Gastroesophageal sphincter (tissue), 4 donors: Measurements from ENCODE around the gene CD40. TPM values are rescaled to one million over a fixed set of nuclear protein-coding genes. Genes with fewer than 3 reads are reported as not detected.
"Not testable (repeated sequence)": the region's sequence is repeated elsewhere in the genome, so short reads cannot be mapped to it uniquely, and the experiment has no call there.

Source experiments
- ATAC-seq: fragments of 150-250 bp; one replicate; pipeline ENCODE4 v1.9.1; 2016; ENCODE audit warnings: mild to moderate bottlenecking, moderate library complexity
- H3K27ac ChIP-seq, 4 donors: fragments of 200-600 bp; sonication (generic) in 3 of 4; 1 replicate in 3 of 4; 2 replicates in 1 of 4; pipeline ENCODE4 v1.5.1; 2016 to 2019
- H3K27me3 ChIP-seq: fragments of 200-600 bp; sonication (generic); one replicate; pipeline ENCODE4 v1.5.1; 2019
- H3K36me3 ChIP-seq, 2 donors: fragments of 200-600 bp; sonication (generic); one replicate each; pipeline ENCODE4 v1.5.1; 2019; ENCODE audit warnings: control low read depth in 1 of 2
- H3K4me1 ChIP-seq, 3 donors: fragments of 200-600 bp; sonication (generic); 1 replicate in 2 of 3; 2 replicates in 1 of 3; pipeline ENCODE4 v1.5.1; 2016 to 2019; ENCODE audit warnings: control low read depth in 2 of 3
- H3K4me3 ChIP-seq, 2 donors: fragments of 200-600 bp; sonication (generic); one replicate each; pipeline ENCODE4 v1.5.1; 2019; ENCODE audit warnings: mild to moderate bottlenecking in 1 of 2, moderate library complexity in 1 of 2
- H3K9me3 ChIP-seq, 3 donors: fragments of 200-600 bp; sonication (generic); one replicate each; pipeline ENCODE4 v1.5.1; 2017 to 2019; ENCODE audit warnings: control low read depth in 2 of 3
- CTCF ChIP-seq, 4 experiments: fragments of 200-600 bp in 2 of 4; fragments of 450-650 bp in 2 of 4; sonication (generic) in 1 of 4; IDR thresholded peaks; one replicate each; pipeline ENCODE4 v1.5.1; 2017 to 2019; ENCODE audit warnings: antibody characterized with exemption in 4 of 4, mild to moderate bottlenecking in 2 of 4, moderate library complexity in 2 of 4
- EP300 ChIP-seq: sonication (generic); formaldehyde crosslinking; IDR thresholded peaks from one replicate; pipeline ENCODE4 v1.6.1; 2017; ENCODE audit warnings: antibody characterized with exemption, mild to moderate bottlenecking
- POLR2A ChIP-seq, 2 donors: fragments of 450-650 bp; IDR thresholded peaks; one replicate each; pipeline ENCODE4 v1.6.1; 2017; ENCODE audit warnings: antibody characterized with exemption in 2 of 2, mild to moderate bottlenecking in 2 of 2, moderate library complexity in 1 of 2
- POLR2AphosphoS5 ChIP-seq: sonication (generic); formaldehyde crosslinking; IDR thresholded peaks from one replicate; pipeline ENCODE4 v1.6.1; 2017; ENCODE audit warnings: antibody characterized with exemption
- WGBS, 2 donors: methylation state at CpG; one replicate each; pipeline ENCODE4 v1.1.5; 2018; ENCODE audit warnings: low coverage in 1 of 2; 5-methylcytosine and 5-hydroxymethylcytosine counted together
- total RNA-seq, 4 donors: library from RNA; depleted of rRNA; stranded (reverse); fragments of >200 nt; gene quantifications; one replicate each; pipeline ENCODE4 v1.1.0, GENCODE V29; 2016

The CD40 gene
- total RNA-seq, 4 donors from 2014 or later = 13.7 to 16.6 (median 13.9) TPM

DNA sequence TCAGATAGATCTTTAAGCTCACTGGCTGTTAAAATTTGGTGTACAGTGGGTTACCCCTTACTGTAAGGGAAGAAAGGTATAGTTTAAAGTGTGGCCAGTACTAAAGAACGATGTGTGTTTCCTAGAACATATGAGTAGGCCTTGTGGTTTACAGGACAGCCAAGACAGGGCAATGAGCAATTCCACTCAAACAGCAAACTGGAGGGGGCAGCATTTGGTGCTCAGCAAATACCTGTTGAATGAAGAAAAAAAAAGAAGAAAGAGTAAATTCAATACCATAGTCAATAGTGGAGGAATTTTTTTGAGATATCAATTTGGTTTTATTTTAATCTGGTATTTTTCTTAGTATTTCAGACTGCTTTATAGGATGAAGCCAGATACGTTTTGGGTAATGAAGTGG, 24.6 kb upstream of the CD40 start:
- Histone ChIP-seq H3K27me3 (peaks cover 5% of the 10 kb centered on the region), H3K4me1 (peaks cover 0 to 12% (median 4%) of the 10 kb centered on the region in 3 donors), H3K9me3 (no peaks in the 10 kb centered on the region), H3K4me3 (no peak overlapping the region), H3K27ac (no peak overlapping the region), H3K36me3 (no peaks in the 10 kb centered on the region)
- 63 to 96% methylated on average over 2 of the region's 2 CpGs for WGBS, 2 donors
- no peak for ATAC-seq
- TF ChIP-seq POLR2A (IDR thresholded peaks at IDR 0.05) (no peak), CTCF (IDR thresholded peaks at IDR 0.05) (no peak), POLR2AphosphoS5 (no peak), EP300 (no peak)

- ATAC-seq = no peak
- TF ChIP-seq POLR2AphosphoS5 (no peak), CTCF (IDR thresholded peaks at IDR 0.05) (peak in 1 of 4 experiments; percentile 21)
Observed at GRCh38 chr20:46099491-46100287, 18.4 kb upstream of the CD40 start.

DNA sequence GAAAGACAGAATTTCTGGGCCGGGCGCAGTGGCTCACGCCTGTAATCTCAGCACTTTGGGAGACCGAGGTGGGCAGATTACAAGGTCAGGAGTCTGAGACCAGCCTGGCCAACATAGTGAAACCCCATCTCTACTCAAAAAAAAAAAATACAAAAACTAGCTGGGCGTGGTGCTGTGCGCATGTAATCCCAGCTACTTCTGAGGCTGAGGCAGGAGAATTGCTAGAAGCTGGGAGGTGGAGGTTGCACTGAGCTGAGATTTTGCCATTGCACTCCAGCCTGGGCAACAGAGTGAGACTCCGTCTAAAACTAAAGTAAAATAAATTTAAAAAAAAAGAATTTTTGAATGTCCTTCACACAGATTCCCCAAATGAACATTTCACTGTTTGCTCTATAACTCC, 17.7 kb upstream of the CD40 start:
- H3K36me3 ChIP-seq, H3K9me3 ChIP-seq, H3K27ac ChIP-seq, H3K4me3 ChIP-seq, ATAC-seq, H3K4me1 ChIP-seq: not testable (repeated sequence)
- WGBS, 2 donors = 79 to 89% methylated on average over 4 to 7 of the region's 7 CpGs
- peaks cover 69% of the 10 kb centered on the region for H3K27me3 ChIP-seq

More at GRCh38 chr20:46099491-46100287, 18.4 kb upstream of the CD40 start:
- no peak overlapping the region for H3K27ac ChIP-seq
- WGBS, 2 donors = 67% methylated on average over 11 of the region's 48 CpGs; no CpG with 5 or more reads in 1 of the 2 donors
- H3K36me3 ChIP-seq = no peaks in the 10 kb centered on the region
- H3K27me3 ChIP-seq = peaks cover 62% of the 10 kb centered on the region
- peaks cover 0 to 9% (median 0%) of the 10 kb centered on the region in 3 donors for H3K9me3 ChIP-seq
- H3K4me1 ChIP-seq = no peaks in the 10 kb centered on the region
- no peak overlapping the region for H3K4me3 ChIP-seq

DNA sequence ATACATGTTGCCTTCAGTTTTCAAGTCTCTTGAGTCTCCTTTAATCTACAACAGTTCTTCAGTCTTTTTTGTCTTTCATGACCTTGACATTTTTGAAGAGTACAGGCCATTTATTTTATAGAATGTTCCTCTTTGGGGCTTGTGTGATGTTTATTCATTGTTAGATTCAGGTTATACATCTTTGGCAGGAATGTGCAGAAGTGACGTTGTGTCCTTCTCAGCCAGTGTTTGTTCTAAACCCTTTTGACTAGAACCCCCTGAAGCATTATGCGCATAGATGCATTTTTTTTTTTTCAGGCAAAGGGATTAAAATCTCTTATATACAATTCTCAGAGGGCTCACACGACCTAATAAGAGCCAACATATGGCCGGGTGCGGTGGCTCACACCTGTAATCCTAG, 17.1 kb upstream of the CD40 start:
- H3K27me3 ChIP-seq = peaks cover 75% of the 10 kb centered on the region
- no peaks in the 10 kb centered on the region for H3K36me3 ChIP-seq
- no peak overlapping the region for H3K27ac ChIP-seq
- no peaks in the 10 kb centered on the region for H3K4me1 ChIP-seq
- no peak for ATAC-seq
- 52 to 66% methylated on average over 2 to 5 of the region's 5 CpGs for WGBS, 2 donors
- peaks cover 0 to 9% (median 0%) of the 10 kb centered on the region in 3 donors for H3K9me3 ChIP-seq
- no peak for TF ChIP-seq POLR2A (IDR thresholded peaks at IDR 0.05)
- TF ChIP-seq EP300 = no peak
- TF ChIP-seq POLR2AphosphoS5 = no peak
- H3K4me3 ChIP-seq = no peak overlapping the region

DNA sequence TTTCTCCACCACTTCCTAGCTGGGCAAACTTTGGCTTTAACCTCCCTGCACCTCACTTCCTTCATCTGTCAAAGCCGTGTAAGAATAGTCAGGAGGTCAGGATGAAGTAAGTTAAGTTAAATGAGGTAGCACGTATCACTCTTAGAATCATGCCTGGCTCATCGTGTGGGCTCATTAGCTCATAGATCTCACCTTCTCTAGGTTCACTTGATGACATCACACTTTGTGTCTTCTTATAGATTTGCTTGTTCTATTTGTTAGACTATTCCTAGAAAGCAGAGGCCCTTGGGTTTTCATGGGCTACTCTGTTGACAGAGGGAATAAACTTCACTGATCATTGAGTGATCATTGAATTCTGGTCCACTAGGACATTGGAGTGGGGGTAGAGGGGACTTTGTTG, 16.2 kb upstream of the CD40 start:
- 73 to 89% methylated on average over 3 of the region's 3 CpGs for WGBS, 2 donors

More for the DNA sequence above, 16.2 kb upstream of the CD40 start:
- no peak for ATAC-seq
- no peak overlapping the region for H3K27ac ChIP-seq
- H3K4me1 ChIP-seq = no peaks in the 10 kb centered on the region
- H3K4me3 ChIP-seq = no peak overlapping the region
- peaks cover 81% of the 10 kb centered on the region for H3K27me3 ChIP-seq
- TF ChIP-seq POLR2AphosphoS5 (no peak), POLR2A (IDR thresholded peaks at IDR 0.05) (no peak), CTCF (IDR thresholded peaks at IDR 0.05) (no peak), EP300 (no peak)
- H3K36me3 ChIP-seq = no peaks in the 10 kb centered on the region
- peaks cover 0 to 9% (median 0%) of the 10 kb centered on the region in 3 donors for H3K9me3 ChIP-seq
